K562 (cell line): ENCODE measurements around the gene MCL1. TPM values are rescaled to one million over a fixed set of nuclear protein-coding genes. Genes with fewer than 3 reads are reported as not detected.
A peak's percentile ranks its signal among the peaks of the same experiment; 100 is the strongest.

Experiments
- AFF4 ChIP-seq: sonication (generic); formaldehyde crosslinking; IDR thresholded peaks from 2 replicates; pipeline ENCODE4 v1.8.0; 2023; ENCODE audit warnings: mild to moderate bottlenecking, missing genetic modification reagents
- CBX3 ChIP-seq, 2 experiments: IDR thresholded peaks; 1 replicate in 1 of 2; 2 replicates in 1 of 2; pipeline ENCODE4 v1.6.1; 2012; ENCODE audit warnings: inconsistent platforms in 2 of 2, low read length in 2 of 2, borderline replicate concordance in 1 of 2, control low read depth in 1 of 2
- ELK1 ChIP-seq: sonication (generic); formaldehyde crosslinking; IDR thresholded peaks from 2 replicates; pipeline ENCODE4 v1.8.1; 2022; ENCODE audit warnings: missing genetic modification reagents
- ETV6 ChIP-seq, 3 experiments: fragments of 150-350 bp in 1 of 3; sonication (generic) in 1 of 3; formaldehyde crosslinking in 1 of 3; IDR thresholded peaks; 2 replicates each; pipeline versions ENCODE4 v1.6.1 to v1.8.0; 2014 to 2022; ENCODE audit warnings: borderline replicate concordance in 2 of 3, low read depth in 2 of 3, antibody characterized with exemption in 1 of 3, low read length in 1 of 3, mild to moderate bottlenecking in 1 of 3, missing genetic modification reagents in 1 of 3
- GATAD2A ChIP-seq: fragments of 450-650 bp; IDR thresholded peaks from 2 replicates; pipeline ENCODE4 v1.6.1; 2017
- GATAD2B ChIP-seq: fragments of 450-650 bp; IDR thresholded peaks from 2 replicates; pipeline ENCODE4 v1.6.1; 2017; ENCODE audit warnings: mild to moderate bottlenecking, borderline replicate concordance
- NFYB ChIP-seq: IDR thresholded peaks from 2 replicates; pipeline ENCODE4 v1.6.1; 2011; ENCODE audit warnings: mild to moderate bottlenecking, moderate library complexity; ENCODE audit not compliant: insufficient read length; ENCODE audit errors: extremely low read depth
- REST ChIP-seq, 2 experiments: fragments of 450-650 bp; formaldehyde crosslinking in 1 of 2; IDR thresholded peaks; 2 replicates each; pipeline versions ENCODE4 v1.4.0 to v1.6.1; 2014 to 2020; ENCODE audit warnings: mild to moderate bottlenecking in 2 of 2, borderline replicate concordance in 1 of 2, low read depth in 1 of 2
- TEAD2 ChIP-seq: fragments of 450-650 bp; IDR thresholded peaks from 2 replicates; pipeline ENCODE4 v1.6.1; 2016; ENCODE audit warnings: missing genetic modification characterization, control low read depth, missing compliant biosample characterization
- ZBTB5 ChIP-seq: fragments of 450-650 bp; IDR thresholded peaks from 2 replicates; pipeline ENCODE4 v1.6.1; 2017; ENCODE audit warnings: antibody characterized with exemption
- polyA plus RNA-seq, 8 experiments: library from polyadenylated mRNA; depleted of rRNA in 4 of 8; stranded (reverse) in 5 of 8; unstranded in 3 of 8; fragments of >200 nt; fragmentation: Nextera tagmentation in 2 of 8; fragmentation: Illumina TruSeq in 1 of 8; extraction: Ambion mirVana in 2 of 8; extraction: Trizol in 1 of 8; gene quantifications; 2 replicates each; pipeline versions ENCODE4 v1.2.1 to v1.2.3, GENCODE V29; 2011 to 2014; ENCODE audit warnings: inconsistent platforms in 1 of 8, missing spikeins in 1 of 8
- total RNA-seq, 7 experiments: library from RNA; depleted of rRNA in 6 of 7; stranded (reverse); fragments of >200 nt in 6 of 7; fragmentation: Illumina TruSeq in 2 of 7; extraction: Trizol in 2 of 7; gene quantifications; 2 replicates each; pipeline versions ENCODE4 v1.2.1 to v1.2.3, GENCODE V29; 2011 to 2021; ENCODE audit warnings: low replicate concordance in 1 of 7

The MCL1 gene
- total and polyA plus RNA-seq, 9 of the 15 experiments (the other 6 are each of a cell fraction or from before 2014, with no cell fraction given) = 27.1 to 224 (median 138) TPM

DNA sequence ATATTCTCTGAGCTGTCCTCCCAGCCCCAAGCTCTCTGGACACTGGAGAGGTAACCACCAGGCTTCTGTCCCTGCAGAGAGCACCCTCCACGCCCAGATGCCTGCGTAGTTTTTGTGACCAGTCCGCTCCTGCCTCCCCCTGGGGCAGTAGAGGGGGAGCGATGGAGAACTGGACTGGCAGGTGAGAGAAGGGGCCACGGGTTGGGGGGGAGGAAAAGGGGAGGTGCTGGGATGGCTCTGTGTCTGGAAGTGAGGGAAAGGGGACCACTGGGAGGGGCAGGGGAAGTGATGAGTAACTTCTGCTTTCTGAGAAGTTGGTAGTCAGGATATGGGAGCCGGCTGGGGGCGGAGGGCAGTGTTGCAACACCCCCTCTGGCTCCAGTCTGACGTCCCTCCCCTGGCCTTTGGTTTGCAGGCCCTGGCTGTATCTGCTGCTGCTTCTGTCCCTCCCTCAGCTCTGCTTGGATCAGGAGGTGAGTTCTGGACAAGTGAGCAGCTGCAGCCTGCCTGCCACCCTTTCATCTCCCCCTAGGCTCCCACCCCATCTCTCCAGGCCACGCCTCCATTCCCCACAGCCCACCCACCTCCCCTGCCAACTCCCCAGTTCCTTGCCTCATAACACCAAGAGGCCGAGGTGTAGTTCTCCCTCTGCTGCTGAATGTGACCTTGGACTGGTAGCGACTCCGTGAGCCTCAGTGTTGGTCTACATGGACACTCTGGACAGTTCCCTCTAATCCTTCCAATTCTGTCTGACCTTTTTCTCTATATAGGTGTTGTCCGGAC lies 27.1 kb downstream of the MCL1 start (continued):
- TF ChIP-seq ELK1 (CRISPR knock-in tag) = no peak
- TF ChIP-seq NFYB = no peak
- no peak for TF ChIP-seq GATAD2B
- TF ChIP-seq REST (IDR thresholded peaks at IDR 0.05; ENCODE audit: borderline replicate concordance) = peak; percentile 60
- TF ChIP-seq REST (CRISPR knock-in tag; IDR thresholded peaks at IDR 0.05; ENCODE audit: low read depth) = no peak
- no peak for TF ChIP-seq ZBTB5
- 0 out of 2 replicates have a peak, but pooled peaks have one; percentile 12 for TF ChIP-seq AFF4 (CRISPR knock-in tag)
- TF ChIP-seq ETV6 (IDR thresholded peaks at IDR 0.05; ENCODE audit: borderline replicate concordance in 1 of 2, low read depth in 2 of 2, low read length in 1 of 2) = no peak; a peak in 1 of 4 replicates
- TF ChIP-seq ETV6 (CRISPR knock-in tag; IDR thresholded peaks at IDR 0.05; ENCODE audit: borderline replicate concordance) = no peak
- peak; percentile 84; the same call in 1 of the 2 replicates for TF ChIP-seq GATAD2A
- TF ChIP-seq CBX3 (IDR thresholded peaks at IDR 0.05; ENCODE audit: borderline replicate concordance in 1 of 2, low read length in 2 of 2) = no peak
- TF ChIP-seq TEAD2 = no peak
